Esophagus muscularis mucosa (tissue), 4 donors: ENCODE results near the gene AHCYL2.

ENCODE experiments used
- EP300 ChIP-seq: sonication (generic); formaldehyde crosslinking; IDR thresholded peaks from one replicate; pipeline ENCODE4 v1.6.1; 2017; ENCODE audit warnings: antibody characterized with exemption
- POLR2A ChIP-seq: fragments of 450-650 bp; IDR thresholded peaks from one replicate; pipeline ENCODE4 v1.6.1; 2017; ENCODE audit warnings: antibody characterized with exemption, moderate library complexity, mild to moderate bottlenecking, low read depth
- POLR2AphosphoS5 ChIP-seq, 2 donors: sonication (generic); formaldehyde crosslinking; IDR thresholded peaks; one replicate each; pipeline ENCODE4 v1.6.1; 2017; ENCODE audit warnings: antibody characterized with exemption in 2 of 2
- TF ChIP-seq, protein P1 (sequence below), 3 experiments: fragments of 200-600 bp in 2 of 3; fragments of 450-650 bp in 1 of 3; sonication (generic) in 2 of 3; IDR thresholded peaks; one replicate each; pipeline ENCODE4 v1.5.1; 2017 to 2019; ENCODE audit warnings: antibody characterized with exemption in 3 of 3, mild to moderate bottlenecking in 2 of 3, moderate library complexity in 1 of 3

DNA sequence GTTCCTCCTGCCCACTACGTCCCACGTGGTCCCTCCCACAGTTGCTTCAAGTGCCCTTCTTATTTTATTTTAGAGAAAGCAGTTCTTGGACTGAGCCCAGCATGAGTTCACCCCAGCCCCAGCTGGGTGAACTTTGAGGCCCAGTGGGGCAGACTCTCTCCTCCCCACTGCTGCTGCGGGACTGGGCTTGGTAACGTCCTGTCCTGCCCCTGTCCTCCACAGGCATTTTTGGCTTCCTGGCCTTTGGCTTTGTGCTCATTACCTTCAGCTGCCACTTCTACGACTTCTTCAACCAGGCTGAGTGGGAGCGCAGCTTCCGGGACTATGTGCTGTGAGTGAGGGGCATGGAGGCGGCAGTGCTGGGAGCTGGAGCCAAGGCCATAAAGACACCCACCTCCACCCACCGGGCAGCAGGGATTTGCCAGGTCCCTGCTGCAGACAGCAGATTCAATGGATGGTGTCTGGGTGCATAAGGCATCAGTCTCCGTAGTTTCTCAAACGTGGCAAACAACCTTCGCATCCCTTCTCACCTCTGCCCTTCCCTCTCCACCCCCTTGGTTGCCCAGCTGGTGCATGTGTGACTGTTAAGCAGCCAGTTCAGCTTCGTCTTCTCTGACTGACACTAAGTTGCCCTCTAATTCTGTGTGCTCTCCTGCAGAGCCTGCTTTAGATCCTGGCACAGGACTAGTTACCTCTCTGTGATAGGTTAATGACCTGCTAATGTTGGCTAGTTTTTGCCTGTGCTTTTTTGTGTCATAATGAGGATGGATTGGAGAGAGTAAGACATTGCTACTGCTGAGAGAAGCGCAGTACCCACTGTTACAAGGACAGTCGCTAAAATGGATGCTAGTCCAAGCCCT, 15.5 kb upstream of the AHCYL2 start:
- TF ChIP-seq, protein P1, sequence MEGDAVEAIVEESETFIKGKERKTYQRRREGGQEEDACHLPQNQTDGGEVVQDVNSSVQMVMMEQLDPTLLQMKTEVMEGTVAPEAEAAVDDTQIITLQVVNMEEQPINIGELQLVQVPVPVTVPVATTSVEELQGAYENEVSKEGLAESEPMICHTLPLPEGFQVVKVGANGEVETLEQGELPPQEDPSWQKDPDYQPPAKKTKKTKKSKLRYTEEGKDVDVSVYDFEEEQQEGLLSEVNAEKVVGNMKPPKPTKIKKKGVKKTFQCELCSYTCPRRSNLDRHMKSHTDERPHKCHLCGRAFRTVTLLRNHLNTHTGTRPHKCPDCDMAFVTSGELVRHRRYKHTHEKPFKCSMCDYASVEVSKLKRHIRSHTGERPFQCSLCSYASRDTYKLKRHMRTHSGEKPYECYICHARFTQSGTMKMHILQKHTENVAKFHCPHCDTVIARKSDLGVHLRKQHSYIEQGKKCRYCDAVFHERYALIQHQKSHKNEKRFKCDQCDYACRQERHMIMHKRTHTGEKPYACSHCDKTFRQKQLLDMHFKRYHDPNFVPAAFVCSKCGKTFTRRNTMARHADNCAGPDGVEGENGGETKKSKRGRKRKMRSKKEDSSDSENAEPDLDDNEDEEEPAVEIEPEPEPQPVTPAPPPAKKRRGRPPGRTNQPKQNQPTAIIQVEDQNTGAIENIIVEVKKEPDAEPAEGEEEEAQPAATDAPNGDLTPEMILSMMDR (IDR thresholded peaks at IDR 0.05): no peak
- TF ChIP-seq POLR2AphosphoS5 (IDR thresholded peaks at IDR 0.05): no peak
- no peak for TF ChIP-seq POLR2A
- no peak for TF ChIP-seq EP300
